PC-9 (cell line): Measurements from ENCODE around the gene RNF5. TPM values are rescaled to one million over a fixed set of nuclear protein-coding genes. Genes with fewer than 3 reads are reported as not detected.
A peak's percentile ranks its signal among the peaks of the same experiment; 100 is the strongest.
"Not testable (repeated sequence)": the region's sequence is repeated elsewhere in the genome, so short reads cannot be mapped to it uniquely, and the experiment has no call there.

Experiments used
- BruUV-seq: library from RNA; stranded (reverse); fragments of 400-500 nt; replicated peaks from 2 replicates; lab custom pipeline; 2021; lab: Mats Ljungman, UMichigan
- CTCF ChIA-PET: fragments of 300-600 bp; sonication (Branson Sonifier 250); formaldehyde crosslinking; loops from one replicate; lab custom pipeline; 2022; ENCODE audit warnings: antibody characterized with exemption; lab: Charles Lee
- POLR2A ChIA-PET: fragments of 300-600 bp; sonication (Branson Sonifier 250); formaldehyde crosslinking; loops from one replicate; lab custom pipeline; 2022; ENCODE audit warnings: antibody characterized with exemption; ENCODE audit not compliant: unreplicated experiment; lab: Charles Lee
- DNase-seq, 2 experiments: peaks; one replicate each; pipeline versions ENCODE4 v3.0.0 to v3.0.0-alpha.2; 2015 to 2022; ENCODE audit warnings: mixed read lengths in 1 of 2
- H2AFZ ChIP-seq: fragments of 200-600 bp; sonication (generic); 2 replicates; pipeline ENCODE4 v1.8.1; 2017; ENCODE audit warnings: antibody characterized with exemption
- H3F3A ChIP-seq: fragments of 200-600 bp; sonication (generic); 2 replicates; pipeline ENCODE4 v1.8.1; 2017; ENCODE audit warnings: antibody characterized with exemption, mild to moderate bottlenecking, low read depth; ENCODE audit not compliant: insufficient read depth
- H3K27ac ChIP-seq: fragments of 200-600 bp; sonication (generic); 2 replicates; pipeline ENCODE4 v1.6.1; 2016; ENCODE audit warnings: mixed run types
- H3K27me3 ChIP-seq: fragments of 200-600 bp; sonication (generic); 2 replicates; pipeline ENCODE4 v1.6.1; 2016; ENCODE audit warnings: low read depth, mixed run types; ENCODE audit not compliant: insufficient read depth
- H3K36me3 ChIP-seq: fragments of 200-600 bp; sonication (generic); 2 replicates; pipeline ENCODE4 v1.6.1; 2016; ENCODE audit warnings: low read depth, mixed run types
- H3K4me1 ChIP-seq: fragments of 200-600 bp; sonication (generic); replicated peaks from 2 replicates; pipeline ENCODE4 v1.6.1; 2016; ENCODE audit warnings: mixed run types; ENCODE audit not compliant: insufficient read depth
- H3K4me2 ChIP-seq: fragments of 200-600 bp; sonication (generic); 2 replicates; pipeline ENCODE4 v1.6.1; 2017; ENCODE audit warnings: mixed run types
- H3K4me3 ChIP-seq: fragments of 200-600 bp; sonication (generic); 2 replicates; pipeline ENCODE4 v1.6.1; 2016; ENCODE audit warnings: mixed run types
- H3K79me2 ChIP-seq: fragments of 200-600 bp; sonication (generic); 2 replicates; pipeline ENCODE4 v1.6.1; 2017; ENCODE audit warnings: low read depth, mixed run types
- H3K9me2 ChIP-seq: fragments of 200-600 bp; sonication (generic); 2 replicates; pipeline ENCODE4 v1.8.1; 2017; ENCODE audit warnings: mild to moderate bottlenecking; ENCODE audit not compliant: insufficient read depth
- H3K9me3 ChIP-seq: fragments of 200-600 bp; sonication (generic); 2 replicates; pipeline ENCODE4 v1.8.1; 2016; ENCODE audit warnings: low read depth; ENCODE audit not compliant: insufficient read depth
- H4K20me1 ChIP-seq: fragments of 200-600 bp; sonication (generic); 2 replicates; pipeline ENCODE4 v1.8.1; 2017; ENCODE audit not compliant: insufficient read depth
- CTCF ChIP-seq: fragments of 200-600 bp; sonication (generic); conservative IDR thresholded peaks from 2 replicates; pipeline ENCODE4 v1.6.1; 2017; ENCODE audit warnings: mixed run types, antibody characterized with exemption, mild to moderate bottlenecking, moderate library complexity
- EZH2 ChIP-seq: fragments of 200-600 bp; sonication (generic); IDR thresholded peaks from 2 replicates; pipeline ENCODE4 v1.8.0; 2017; ENCODE audit warnings: antibody characterized with exemption, low read depth
- intact Hi-C: fragments of 100-400 bp; cut with micrococcal nuclease; formaldehyde crosslinking; loops from one replicate; pipeline ENCODE4 v1.10.0; 2022; ENCODE audit not compliant: unreplicated experiment
- total RNA-seq: library from RNA; stranded (reverse); gene quantifications from 2 replicates; pipeline ENCODE4 v1.2.3, GENCODE V29; 2021

RNF5 gene
- total RNA-seq, 1 experiment from 2014 or later = 45.6 TPM

- H3K4me1 ChIP-seq = peaks cover 13% of the 10 kb centered on the region
- H4K20me1 ChIP-seq = no peaks in the 10 kb centered on the region
- TF ChIP-seq EZH2 (no peak), CTCF (no peak)
- H3K79me2 ChIP-seq = peaks cover 18% of the 10 kb centered on the region
- no peak for DNase-seq
- H3K4me2 ChIP-seq = no peak within 1 kb of the TSS
- H3K27ac ChIP-seq = no peak within 1 kb of the TSS
- H3K27me3 ChIP-seq = no peaks in the 10 kb centered on the region
- H3K4me3 ChIP-seq = no peak within 1 kb of the TSS
- ChIA-PET CTCF (no interaction called here), POLR2A (no interaction called here)
- peaks cover 10% of the 10 kb centered on the region for H3K36me3 ChIP-seq
- BruUV-seq = no TSS peak
- intact Hi-C loops = no loop called here
- no peaks in the 10 kb centered on the region for H3K9me2 ChIP-seq
- peaks cover 14% of the 10 kb centered on the region; the same call in 1 of the 2 replicates for H3F3A ChIP-seq
- no peak within 1 kb of the TSS for H2AFZ ChIP-seq
- H3K9me3 ChIP-seq = no peaks in the 10 kb centered on the region
Observed at GRCh38 chr6:32184084-32184640, 6.0 kb downstream of the RNF5 start, which contains the start of gene AGER. AGER (minus strand) TSS chr6:32184253; CDS start chr6:32184222, 31 bp downstream.

GRCh38 chr6:32185681-32186131, 7.5 kb downstream of the RNF5 start:
- POLR2A ChIA-PET = interaction anchor here (0.6 to 0.7 kb wide), 4 partner anchors 55 to 323 kb away, joined by 6 to 23 read pairs (median 12); partner anchors contain the start of genes FKBPL and NEU1
- BruUV-seq, H3K4me1 ChIP-seq, intact Hi-C loops, H3K27me3 ChIP-seq, H3K4me3 ChIP-seq, H4K20me1 ChIP-seq, H3K4me2 ChIP-seq, H3K27ac ChIP-seq, H3K36me3 ChIP-seq, H2AFZ ChIP-seq, H3K9me3 ChIP-seq, H3K9me2 ChIP-seq: not testable (repeated sequence)
- CTCF ChIA-PET = interaction anchor here (0.7 kb wide), 1 partner anchor 391 kb away, joined by 12 read pairs; no protein-coding TSS in a partner anchor
- peaks cover 18% of the 10 kb centered on the region for H3K79me2 ChIP-seq
- DNase-seq = peak; percentile 42 to 55
- peaks cover 14% of the 10 kb centered on the region; the same call in 1 of the 2 replicates for H3F3A ChIP-seq

- CTCF ChIA-PET, H3K4me2 ChIP-seq, BruUV-seq, H3K27ac ChIP-seq, H3K4me1 ChIP-seq, H3K9me3 ChIP-seq, H3K36me3 ChIP-seq, intact Hi-C loops, H3K4me3 ChIP-seq, H3K9me2 ChIP-seq, H4K20me1 ChIP-seq, H2AFZ ChIP-seq, DNase-seq, H3K27me3 ChIP-seq: not testable (repeated sequence)
- Histone ChIP-seq H3F3A (peaks cover 14% of the 10 kb centered on the region; the same call in 1 of the 2 replicates), H3K79me2 (peaks cover 18% of the 10 kb centered on the region)
- POLR2A ChIA-PET = interaction anchor here (0.7 kb wide), 1 partner anchor 135 kb away, joined by 7 read pairs; no protein-coding TSS in a partner anchor
Observed at GRCh38 chr6:32186151-32186840, 8.1 kb downstream of the RNF5 start.
